TTC549 (cell line): ENCODE measurements around the gene PXT1.
"Not testable (repeated sequence)": the region's sequence is repeated elsewhere in the genome, so short reads cannot be mapped to it uniquely, and the experiment has no call there.

Experiments used
- FAIRE-seq: peaks from 2 replicates; lab custom pipeline; 2012; peaks lifted over from hg19 to GRCh38; lab: Jason Lieb, UNC

The PXT1 gene

GRCh38 chr6:36368921-36369865 is 73.5 kb downstream of the PXT1 start:
- no peak for FAIRE-seq

- no peak for FAIRE-seq
Observed at GRCh38 chr6:36368421-36368820, 74.2 kb downstream of the PXT1 start.

- FAIRE-seq, result no peak
Observed at GRCh38 chr6:36367743-36368142, 74.9 kb downstream of the PXT1 start.

- FAIRE-seq, result no peak
Observed at GRCh38 chr6:36364669-36365479, 77.8 kb downstream of the PXT1 start.

- FAIRE-seq, result not testable (repeated sequence)
Observed at GRCh38 chr6:36364061-36364635, 78.5 kb downstream of the PXT1 start.

GRCh38 chr6:36363371-36363752 is 79.3 kb downstream of the PXT1 start:
- not testable (repeated sequence) for FAIRE-seq

- FAIRE-seq, result no peak
Observed at GRCh38 chr6:36362551-36363370, 79.9 kb downstream of the PXT1 start.

GRCh38 chr6:36361071-36361470 is 81.6 kb downstream of the PXT1 start:
- FAIRE-seq, result no peak

- FAIRE-seq, result no peak
Observed at GRCh38 chr6:36360241-36361054, 82.2 kb downstream of the PXT1 start.

GRCh38 chr6:36358226-36358915 is 84.3 kb downstream of the PXT1 start:
- FAIRE-seq, result no peak

- FAIRE-seq, result no peak
Observed at GRCh38 chr6:36357872-36358225, 84.8 kb downstream of the PXT1 start.

- FAIRE-seq, result no peak
Observed at GRCh38 chr6:36355819-36356218, 86.8 kb downstream of the PXT1 start.

GRCh38 chr6:36353411-36353915 is 89.2 kb downstream of the PXT1 start:
- no peak for FAIRE-seq

GRCh38 chr6:36352477-36353157 is 90.0 kb downstream of the PXT1 start:
- no peak for FAIRE-seq

- no peak for FAIRE-seq
Observed at GRCh38 chr6:36350681-36351571, 91.7 kb downstream of the PXT1 start.

GRCh38 chr6:36350082-36350481 is 92.6 kb downstream of the PXT1 start:
- FAIRE-seq, result no peak

- FAIRE-seq, result no peak
Observed at GRCh38 chr6:36349240-36349639, 93.4 kb downstream of the PXT1 start.

- FAIRE-seq, result no peak
Observed at GRCh38 chr6:36347621-36348020, 95.0 kb downstream of the PXT1 start.
